Trophoblast cell (in vitro differentiated cells and primary cell): ENCODE measurements around the gene PSMF1.
A peak's percentile ranks its signal among the peaks of the same experiment; 100 is the strongest.

Experiments
- DNase-seq, 2 donors: peaks; one replicate each; pipeline ENCODE4 v3.0.0-alpha.2; 2016
- H2AFZ ChIP-seq: 2 replicates; pipeline ENCODE4 v1.6.1; 2013; ENCODE audit warnings: low read length, moderate library complexity, mild to moderate bottlenecking; ENCODE audit not compliant: insufficient read depth, poor library complexity
- H2AK5ac ChIP-seq: 2 replicates; pipeline ENCODE4 v1.6.1; 2013; ENCODE audit warnings: mild to moderate bottlenecking, low read length
- H2BK120ac ChIP-seq: 2 replicates; pipeline ENCODE4 v1.6.1; 2013; ENCODE audit warnings: low read length, mild to moderate bottlenecking, moderate library complexity; ENCODE audit not compliant: insufficient read depth, poor library complexity
- H2BK12ac ChIP-seq: 2 replicates; pipeline ENCODE4 v1.6.1; 2013; ENCODE audit warnings: mild to moderate bottlenecking, low read length, moderate library complexity
- H2BK5ac ChIP-seq: 2 replicates; pipeline ENCODE4 v1.6.1; 2013; ENCODE audit warnings: low read length, low read depth, moderate library complexity, mild to moderate bottlenecking; ENCODE audit not compliant: poor library complexity
- H3K14ac ChIP-seq: 2 replicates; pipeline ENCODE4 v1.6.1; 2013; ENCODE audit warnings: mild to moderate bottlenecking, low read length
- H3K18ac ChIP-seq: 2 replicates; pipeline ENCODE4 v1.6.1; 2013; ENCODE audit warnings: mild to moderate bottlenecking, low read length
- H3K23ac ChIP-seq: 2 replicates; pipeline ENCODE4 v1.6.1; 2013; ENCODE audit warnings: low read length
- H3K27ac ChIP-seq: 2 replicates; pipeline ENCODE4 v1.5.1; 2013; ENCODE audit warnings: low read depth, mild to moderate bottlenecking, inconsistent platforms, low read length, moderate library complexity
- H3K27me3 ChIP-seq: 2 replicates; pipeline ENCODE4 v1.6.1; 2013; ENCODE audit warnings: inconsistent platforms, mild to moderate bottlenecking, low read length, moderate library complexity; ENCODE audit not compliant: insufficient read depth
- H3K36me3 ChIP-seq, 2 experiments: 1 replicate in 1 of 2; 2 replicates in 1 of 2; pipeline ENCODE4 v1.6.1; 2013; ENCODE audit warnings: low read length in 2 of 2, mild to moderate bottlenecking in 2 of 2, moderate library complexity in 1 of 2; ENCODE audit not compliant: insufficient read depth in 2 of 2, control insufficient read depth in 1 of 2
- H3K4ac ChIP-seq: 2 replicates; pipeline ENCODE4 v1.6.1; 2013; ENCODE audit warnings: low read depth, mild to moderate bottlenecking, low read length, moderate library complexity
- H3K4me1 ChIP-seq, 2 experiments: 1 replicate in 1 of 2; 2 replicates in 1 of 2; pipeline ENCODE4 v1.6.1; 2013; ENCODE audit warnings: low read length in 2 of 2, mild to moderate bottlenecking in 2 of 2, moderate library complexity in 1 of 2; ENCODE audit not compliant: insufficient read depth in 2 of 2, control insufficient read depth in 1 of 2
- H3K4me2 ChIP-seq: 2 replicates; pipeline ENCODE4 v1.6.1; 2013; ENCODE audit warnings: inconsistent platforms, mild to moderate bottlenecking, low read length, moderate library complexity
- H3K4me3 ChIP-seq: 2 replicates; pipeline ENCODE4 v1.5.1; 2013; ENCODE audit warnings: mild to moderate bottlenecking, low read depth, low read length, inconsistent platforms
- H3K79me1 ChIP-seq: one replicate; pipeline ENCODE4 v1.6.1; 2013; ENCODE audit warnings: low read length
- H3K79me2 ChIP-seq: 2 replicates; pipeline ENCODE4 v1.6.1; 2013; ENCODE audit warnings: low read length, mild to moderate bottlenecking; ENCODE audit not compliant: control insufficient read depth, insufficient read depth, poor library complexity
- H3K9ac ChIP-seq: 2 replicates; pipeline ENCODE4 v1.6.1; 2013; ENCODE audit warnings: mild to moderate bottlenecking, low read length
- H3K9me3 ChIP-seq: 2 replicates; pipeline ENCODE4 v1.6.1; 2013; ENCODE audit warnings: low read depth, mild to moderate bottlenecking, control low read depth, inconsistent platforms, low read length; ENCODE audit not compliant: insufficient read depth
- H4K12ac ChIP-seq: 2 replicates; pipeline ENCODE4 v1.6.1; 2013; ENCODE audit warnings: low read depth, mild to moderate bottlenecking, low read length, moderate library complexity
- H4K8ac ChIP-seq: 2 replicates; pipeline ENCODE4 v1.6.1; 2013; ENCODE audit warnings: low read depth, mild to moderate bottlenecking, low read length, moderate library complexity
- H4K91ac ChIP-seq: one replicate; pipeline ENCODE4 v1.6.1; 2013; ENCODE audit warnings: low read depth, mild to moderate bottlenecking, low read length, moderate library complexity
- WGBS: extraction: QIAGEN DNeasy Blood & Tissue Kit; methylation state at CpG from one replicate; pipeline ENCODE4 v1.1.7; 2013; ENCODE audit warnings: missing lambda C conversion rate; ENCODE audit not compliant: insufficient read length, insufficient coverage; ENCODE audit errors: extremely low coverage; 5-methylcytosine and 5-hydroxymethylcytosine counted together

The PSMF1 gene

GRCh38 chr20:1160991-1161390 lies 42.6 kb downstream of the PSMF1 start:
- H3K4ac ChIP-seq: no peak overlapping the region
- DNase-seq: no peak
- H2AK5ac ChIP-seq: no peak overlapping the region
- H4K91ac ChIP-seq: no peak overlapping the region
- H3K18ac ChIP-seq: no peak overlapping the region
- H3K4me2 ChIP-seq: no peak overlapping the region
- WGBS: no CpG with 5 or more reads among the region's 12 CpGs
- H3K9ac ChIP-seq: no peak overlapping the region
- H2BK120ac ChIP-seq: no peak overlapping the region
- H3K23ac ChIP-seq: no peak overlapping the region
- no peaks in the 10 kb centered on the region for H3K79me1 ChIP-seq
- no peak overlapping the region for H2BK5ac ChIP-seq
- H3K79me2 ChIP-seq: no peaks in the 10 kb centered on the region
- no peaks in the 10 kb centered on the region for H3K27me3 ChIP-seq
- no peak overlapping the region for H3K4me3 ChIP-seq
- no peak overlapping the region for H3K27ac ChIP-seq
- H2BK12ac ChIP-seq: no peak overlapping the region
- H3K36me3 ChIP-seq: peaks cover 32 to 46% of the 10 kb centered on the region in 2 experiments
- H4K12ac ChIP-seq: no peak overlapping the region
- no peak overlapping the region for H4K8ac ChIP-seq
- no peaks in the 10 kb centered on the region for H3K9me3 ChIP-seq
- H3K4me1 ChIP-seq: no peaks in the 10 kb centered on the region
- H3K14ac ChIP-seq: no peak overlapping the region
- no peak overlapping the region for H2AFZ ChIP-seq

GRCh38 chr20:1163105-1163504 lies 44.7 kb downstream of the PSMF1 start:
- WGBS: no CpG with 5 or more reads among the region's 6 CpGs
- H3K4me3 ChIP-seq: no peak overlapping the region
- no peaks in the 10 kb centered on the region for H3K9me3 ChIP-seq
- H3K14ac ChIP-seq: no peak overlapping the region
- no peak overlapping the region for H3K23ac ChIP-seq
- H4K91ac ChIP-seq: no peak overlapping the region
- no peaks in the 10 kb centered on the region for H3K79me1 ChIP-seq
- H3K9ac ChIP-seq: no peak overlapping the region
- H2BK5ac ChIP-seq: no peak overlapping the region
- H3K4me2 ChIP-seq: no peak overlapping the region
- no peaks in the 10 kb centered on the region for H3K79me2 ChIP-seq
- DNase-seq: no peak
- H2BK12ac ChIP-seq: no peak overlapping the region
- no peak overlapping the region for H2AFZ ChIP-seq
- no peaks in the 10 kb centered on the region for H3K27me3 ChIP-seq
- H4K8ac ChIP-seq: no peak overlapping the region
- H4K12ac ChIP-seq: no peak overlapping the region
- H3K27ac ChIP-seq: no peak overlapping the region
- H2BK120ac ChIP-seq: no peak overlapping the region
- no peak overlapping the region for H2AK5ac ChIP-seq
- no peak overlapping the region for H3K4ac ChIP-seq
- H3K4me1 ChIP-seq: no peaks in the 10 kb centered on the region
- H3K36me3 ChIP-seq: peaks cover 36 to 51% of the 10 kb centered on the region in 2 experiments
- H3K18ac ChIP-seq: no peak overlapping the region

- Histone ChIP-seq H3K9ac (no peak overlapping the region), H3K79me2 (no peaks in the 10 kb centered on the region), H4K91ac (no peak overlapping the region), H3K9me3 (no peaks in the 10 kb centered on the region), H2BK5ac (no peak overlapping the region), H3K27ac (no peak overlapping the region), H2BK120ac (no peak overlapping the region), H3K36me3 (peaks cover 36 to 55% of the 10 kb centered on the region in 2 experiments), H3K27me3 (no peaks in the 10 kb centered on the region), H3K18ac (no peak overlapping the region), H3K79me1 (no peaks in the 10 kb centered on the region), H2BK12ac (no peak overlapping the region), H2AK5ac (no peak overlapping the region), H4K8ac (no peak overlapping the region), H3K4me1 (no peaks in the 10 kb centered on the region), H3K4ac (no peak overlapping the region), H3K23ac (no peak overlapping the region), H4K12ac (no peak overlapping the region), H3K14ac (no peak overlapping the region), H3K4me2 (no peak overlapping the region), H2AFZ (no peak overlapping the region), H3K4me3 (no peak overlapping the region)
- peak in 1 of 2 donors; percentile 28 for DNase-seq
- WGBS: no CpG with 5 or more reads among the region's 2 CpGs
Observed at GRCh38 chr20:1163653-1164052, 45.3 kb downstream of the PSMF1 start.

- no peak overlapping the region for H3K14ac ChIP-seq
- no peak overlapping the region for H2BK5ac ChIP-seq
- no peak overlapping the region for H4K12ac ChIP-seq
- H3K9ac ChIP-seq: peak overlapping the region; percentile 12
- no peaks in the 10 kb centered on the region for H3K79me1 ChIP-seq
- no peak overlapping the region for H2AFZ ChIP-seq
- H3K4ac ChIP-seq: no peak overlapping the region
- H4K8ac ChIP-seq: no peak overlapping the region
- H3K79me2 ChIP-seq: no peaks in the 10 kb centered on the region
- no CpG with 5 or more reads among the region's 7 CpGs for WGBS
- H2BK120ac ChIP-seq: no peak overlapping the region
- no peak overlapping the region for H2AK5ac ChIP-seq
- peaks cover 43 to 65% of the 10 kb centered on the region in 2 experiments for H3K36me3 ChIP-seq
- H3K18ac ChIP-seq: no peak overlapping the region
- H2BK12ac ChIP-seq: no peak overlapping the region
- no peak overlapping the region for H3K27ac ChIP-seq
- DNase-seq: no peak
- no peak overlapping the region for H4K91ac ChIP-seq
- H3K9me3 ChIP-seq: no peaks in the 10 kb centered on the region
- no peak overlapping the region for H3K23ac ChIP-seq
- H3K4me2 ChIP-seq: no peak overlapping the region
- no peaks in the 10 kb centered on the region for H3K4me1 ChIP-seq
- H3K4me3 ChIP-seq: no peak overlapping the region
- H3K27me3 ChIP-seq: no peaks in the 10 kb centered on the region
Observed at GRCh38 chr20:1164871-1165270, 46.5 kb downstream of the PSMF1 start.
